Measurements from ENCODE around the gene ATG13.
"Not testable (repeated sequence)": the region's sequence is repeated elsewhere in the genome, so short reads cannot be mapped to it uniquely, and the experiment has no call there.

ATG13 gene

DNA sequence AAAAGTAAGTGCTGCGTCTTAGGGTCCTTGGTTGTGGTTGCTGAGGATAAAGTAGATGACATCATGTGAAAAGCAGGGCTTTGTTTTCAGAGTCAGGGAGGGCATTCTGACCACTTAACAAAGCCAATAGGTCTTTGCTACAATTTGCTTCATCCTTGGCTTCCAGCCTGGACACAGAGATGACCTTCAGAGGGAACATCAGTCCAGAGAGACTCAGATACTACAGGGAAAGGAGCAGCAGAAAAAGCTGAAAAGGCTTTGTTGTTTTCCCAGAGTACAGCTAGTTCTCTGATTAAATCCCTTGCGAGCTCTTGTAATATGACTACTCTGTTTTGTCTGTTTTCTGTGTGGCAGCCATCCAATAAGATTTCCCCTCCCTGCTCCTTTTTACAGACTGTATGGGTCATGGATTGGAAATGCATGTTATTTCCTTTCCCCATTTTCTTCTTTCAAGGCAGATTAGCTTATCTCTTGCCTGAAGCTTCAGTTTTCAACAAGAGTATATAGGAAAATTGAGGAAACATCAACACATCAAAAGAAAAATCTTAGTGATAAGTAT is 31.9 kb downstream of the ATG13 start:
- peak; percentile 22 for DNase-seq

DNA sequence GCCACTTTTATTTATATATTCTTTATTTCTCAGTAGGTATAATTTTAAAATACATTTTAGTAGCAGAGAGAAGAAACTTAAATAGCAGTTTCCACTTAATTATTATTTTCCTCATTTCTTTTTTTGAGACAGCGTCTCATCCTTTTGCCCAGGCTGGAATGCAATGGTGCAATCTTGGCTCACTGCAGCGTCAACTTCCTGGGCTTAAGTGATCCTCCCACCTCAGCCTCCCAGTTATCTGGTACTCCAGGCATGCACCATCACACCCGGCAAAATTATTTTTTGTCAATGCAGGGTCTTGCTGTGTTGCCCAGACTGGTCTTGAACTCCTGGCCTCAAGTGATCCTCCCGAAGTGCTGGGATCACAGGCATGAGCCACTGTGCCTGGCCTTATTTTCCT is 38.3 kb downstream of the ATG13 start:
- DNase-seq, result no peak

DNA sequence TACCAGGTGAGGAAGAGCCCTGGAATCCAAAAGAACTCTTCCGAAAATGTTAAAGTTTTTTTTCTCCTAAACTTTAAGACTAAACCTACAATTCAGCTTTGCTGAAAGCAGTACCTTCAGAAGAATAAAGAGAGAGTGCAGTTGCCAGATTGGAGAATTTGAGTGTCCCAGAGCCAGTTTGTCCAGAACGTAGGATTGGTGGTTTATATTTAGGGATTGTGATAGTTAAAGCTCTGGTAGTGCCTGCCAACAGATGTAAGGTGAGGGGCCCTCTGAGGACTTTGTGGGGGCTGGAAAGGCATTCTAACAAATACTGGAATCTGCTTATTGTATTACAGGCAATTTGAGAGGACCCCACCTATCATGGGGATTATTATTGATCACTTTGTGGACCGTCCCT is 39.8 kb downstream of the ATG13 start:
- no peak for DNase-seq

DNA sequence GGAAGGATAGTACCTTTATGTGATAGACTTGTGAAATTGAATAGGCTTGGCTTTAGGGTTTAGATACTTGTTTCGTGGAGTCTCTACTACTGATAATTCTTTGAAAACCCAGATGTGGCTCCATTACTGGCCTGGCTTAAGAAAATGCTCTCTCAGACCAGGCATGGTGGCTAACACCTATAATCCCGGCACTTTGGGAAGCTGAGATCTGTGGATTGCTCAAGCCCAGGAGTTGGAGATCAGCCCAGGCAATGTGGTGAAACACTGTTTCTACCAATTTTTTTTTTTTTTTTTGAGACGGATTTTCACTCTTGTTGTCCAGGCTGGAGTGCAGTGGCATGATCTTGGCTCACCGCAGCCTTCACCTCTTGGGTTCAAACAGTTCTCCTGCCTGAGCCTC is 40.9 kb downstream of the ATG13 start:
- DNase-seq, result no peak

DNA sequence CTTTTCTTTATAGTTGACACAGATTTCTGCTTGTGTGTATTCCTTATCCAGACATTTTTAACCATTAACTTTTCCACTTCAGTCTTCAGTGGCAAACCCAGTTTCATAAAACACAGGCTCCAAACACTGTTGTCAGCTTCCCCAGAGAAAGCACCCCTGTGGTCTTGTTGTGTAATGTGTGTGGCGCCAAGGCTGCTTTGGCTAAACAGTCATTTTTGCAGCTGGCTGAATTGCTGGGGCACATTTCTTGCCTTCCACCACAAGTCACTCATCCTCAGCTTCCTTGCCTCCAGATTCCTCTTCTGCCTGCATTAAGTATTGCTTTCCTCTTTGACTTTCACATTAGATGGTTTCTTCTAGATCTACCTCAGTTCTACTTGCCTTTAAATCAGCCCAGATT is 42.6 kb downstream of the ATG13 start:
- no peak for DNase-seq

DNA sequence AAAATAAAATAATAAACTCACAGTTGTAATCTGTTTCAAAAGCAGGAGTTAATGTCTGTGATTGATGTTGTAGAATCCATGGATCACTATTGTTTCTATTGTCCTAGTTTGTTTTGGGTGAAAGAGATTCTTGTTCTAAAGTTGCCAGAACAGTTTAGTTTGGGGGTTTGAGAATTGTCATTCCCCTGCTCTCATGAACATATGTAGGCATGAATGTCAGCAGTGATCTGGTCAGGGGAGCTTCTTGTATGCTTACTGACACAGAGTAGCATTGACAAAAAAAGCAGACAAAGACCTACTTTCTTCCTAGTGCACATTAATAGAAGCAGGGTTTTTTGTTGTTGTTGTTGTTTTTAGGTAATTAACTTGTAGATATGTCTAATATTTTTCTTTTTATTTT is 44.5 kb downstream of the ATG13 start:
- no peak for DNase-seq

DNA sequence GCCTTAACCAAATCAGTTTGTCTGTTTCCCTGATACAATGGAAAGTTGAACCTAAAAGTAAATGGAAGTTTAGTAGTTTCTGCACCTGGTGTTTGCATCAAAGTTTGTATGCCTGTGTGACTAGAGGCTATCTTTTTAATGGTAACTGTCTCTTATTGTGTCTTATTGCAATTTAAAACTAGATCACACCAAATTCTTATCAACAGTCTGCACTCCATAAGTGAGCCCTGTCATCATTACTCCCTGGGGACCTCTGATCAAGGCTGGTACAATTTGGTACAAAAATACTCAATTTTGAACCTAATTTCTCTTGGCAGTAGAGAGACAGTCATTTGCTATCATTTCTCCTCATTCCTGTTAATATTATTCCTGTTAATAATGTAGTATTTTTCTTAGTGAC is 45.0 kb downstream of the ATG13 start:
- no peak for DNase-seq

DNA sequence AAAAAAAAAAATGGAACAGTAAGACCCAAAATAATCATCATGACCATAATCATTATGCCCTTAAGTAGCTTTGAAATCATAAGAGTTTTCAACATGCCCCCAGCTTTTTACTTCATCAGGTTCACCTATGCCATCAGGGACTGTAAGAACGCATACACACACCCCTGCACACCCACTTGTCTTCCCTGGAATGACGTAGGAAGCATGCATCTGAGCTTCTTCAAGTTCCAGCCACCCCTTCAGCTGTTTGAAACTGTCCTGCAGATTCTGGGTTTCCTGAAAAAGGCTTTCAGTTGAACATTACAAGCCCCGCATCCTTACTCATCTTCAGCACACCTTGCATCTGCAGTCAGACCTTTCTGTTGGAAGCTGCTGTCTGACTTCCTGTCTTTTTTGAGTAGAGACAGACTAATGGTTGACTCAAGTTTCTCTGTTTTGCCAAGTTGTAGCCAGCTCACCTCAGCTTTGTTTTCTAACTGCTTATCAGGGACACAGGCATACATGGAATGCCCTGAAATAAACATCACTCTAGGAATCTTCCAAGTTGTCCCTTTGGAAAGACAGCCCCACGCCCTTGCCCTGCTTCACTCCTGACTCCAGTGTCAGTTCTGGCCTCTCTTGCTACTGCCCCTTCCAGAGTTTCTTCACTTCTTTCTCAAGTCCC is 46.1 kb downstream of the ATG13 start:
- no peak for DNase-seq

DNA sequence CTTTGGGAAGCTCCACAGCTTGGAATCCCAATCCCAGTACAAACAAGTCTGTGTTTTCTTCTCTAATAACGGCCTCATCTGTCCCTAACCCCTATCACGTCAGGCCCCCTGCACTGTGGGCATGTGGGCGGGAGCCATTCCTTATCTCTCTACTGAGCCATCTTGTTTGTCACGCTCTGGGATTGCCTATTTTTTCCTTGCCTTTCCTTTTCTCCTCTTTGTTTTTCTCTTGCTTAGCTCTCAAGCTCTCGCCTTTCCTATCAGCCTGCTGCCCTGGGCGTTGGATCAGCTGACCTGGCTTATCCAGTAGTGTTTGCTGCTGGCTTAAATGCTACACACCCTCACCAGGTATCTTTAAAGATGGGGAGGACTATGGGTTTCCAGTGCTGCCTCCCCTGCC is 47.3 kb downstream of the ATG13 start:
- no peak for DNase-seq

DNA sequence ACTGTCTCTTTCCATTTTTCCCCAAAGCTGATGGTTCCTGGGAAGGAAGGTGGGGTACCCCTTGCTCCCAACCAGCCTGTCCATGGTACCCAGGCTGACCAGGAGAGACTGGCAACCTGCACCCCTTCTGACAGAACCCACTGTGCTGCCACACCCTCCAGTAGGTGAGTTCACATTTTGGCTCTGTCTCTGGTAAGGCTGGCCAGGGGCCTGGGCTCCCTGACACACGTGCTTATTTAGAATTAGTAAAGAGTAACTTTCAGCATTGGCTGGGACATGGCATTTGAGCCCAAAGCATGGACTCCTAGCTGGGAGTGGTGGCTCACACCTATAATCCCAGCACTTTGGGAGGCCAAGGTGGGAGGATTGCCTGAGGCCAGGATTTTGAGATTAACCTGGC is 48.0 kb downstream of the ATG13 start:
- no peak for DNase-seq

DNA sequence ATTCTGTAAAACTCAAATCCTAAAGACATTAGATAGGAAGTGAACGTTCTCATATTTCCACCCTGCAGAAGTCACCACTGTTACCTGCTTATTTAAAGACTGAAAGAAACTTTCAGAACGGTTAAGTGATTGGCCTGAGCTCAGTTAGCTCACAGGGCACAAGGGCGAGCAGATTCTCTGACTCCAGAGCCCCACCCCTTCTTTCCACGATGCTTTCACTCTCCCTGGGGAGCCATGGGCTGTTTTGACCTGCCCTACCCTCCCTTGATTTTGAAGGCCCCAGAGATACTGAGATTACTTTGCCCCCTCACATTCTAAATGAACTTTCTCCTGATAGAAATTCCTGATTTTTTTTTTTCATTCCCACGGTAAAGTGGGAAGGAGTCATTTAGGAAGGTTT is 49.2 kb downstream of the ATG13 start:
- DNase-seq, result no peak

DNA sequence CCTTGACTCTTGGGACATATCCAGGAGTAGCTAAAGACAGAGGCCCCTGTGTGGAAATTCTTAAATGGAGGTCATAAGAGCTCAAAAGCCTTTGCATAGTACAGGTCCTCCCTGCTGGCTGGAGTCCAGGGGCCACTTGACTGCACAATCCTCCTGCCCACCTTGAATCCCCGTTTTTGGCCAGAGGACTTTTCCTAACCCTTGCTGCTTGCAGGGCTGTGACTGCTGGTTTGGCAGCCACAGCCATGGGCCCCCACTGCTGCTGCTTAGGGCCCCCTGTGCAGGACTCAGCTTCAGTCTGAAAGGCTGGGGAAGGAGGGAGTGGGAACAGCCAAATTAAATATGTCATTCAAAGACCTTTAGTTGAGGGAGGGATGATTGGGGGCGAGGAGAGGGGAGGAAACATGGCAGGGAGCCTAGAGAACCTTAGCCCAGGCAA is 49.7 kb downstream of the ATG13 start:
- DNase-seq, result no peak

DNA sequence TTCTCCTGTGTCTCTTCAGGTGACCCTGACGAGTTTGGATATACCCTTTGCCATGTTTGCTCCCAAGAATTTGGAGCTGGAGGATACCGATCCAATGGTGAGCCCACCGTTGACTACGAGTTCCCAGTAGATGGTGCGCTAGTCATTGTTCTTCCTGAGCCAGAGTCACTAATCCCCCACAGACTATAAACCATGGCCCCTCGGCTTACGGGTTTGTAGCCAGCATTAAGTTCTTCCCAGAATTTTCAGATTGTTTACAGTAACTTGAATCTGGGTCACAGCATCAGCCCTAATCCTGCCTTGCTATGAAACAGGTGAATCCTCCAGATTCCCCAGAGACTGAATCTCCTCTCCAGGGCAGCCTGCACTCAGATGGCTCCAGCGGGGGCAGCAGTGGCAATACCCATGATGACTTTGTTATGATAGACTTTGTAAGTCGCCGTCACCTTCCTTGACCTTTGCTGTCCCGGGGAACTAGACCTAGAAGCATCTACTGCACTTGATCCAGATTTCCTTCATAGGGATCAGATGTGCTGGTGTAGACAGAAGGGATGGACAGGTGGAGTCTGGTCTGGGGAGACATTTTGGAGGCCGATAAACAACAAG is 51.2 kb downstream of the ATG13 start:
- no peak for DNase-seq

DNA sequence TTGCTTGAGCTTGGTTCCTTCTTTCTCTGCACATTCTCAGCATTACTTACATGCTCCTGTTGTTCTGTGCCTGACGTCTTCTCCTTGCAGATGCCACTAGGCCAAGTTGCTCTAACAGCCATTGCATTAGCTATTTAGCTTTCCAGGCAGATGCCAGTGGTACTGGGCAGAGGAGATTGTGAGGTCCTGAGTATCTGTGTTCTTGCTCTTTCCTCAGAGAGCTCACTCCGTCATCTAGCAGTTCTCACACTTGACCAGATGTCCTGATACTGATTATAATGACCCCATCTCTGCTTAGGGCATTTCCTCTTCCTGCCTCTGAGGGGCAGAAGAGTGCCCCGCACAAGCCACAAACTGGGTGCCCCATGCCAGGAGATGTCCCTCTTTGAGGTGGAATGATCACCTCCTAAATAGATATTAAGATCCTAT is 52.4 kb downstream of the ATG13 start:
- no peak for DNase-seq

DNA sequence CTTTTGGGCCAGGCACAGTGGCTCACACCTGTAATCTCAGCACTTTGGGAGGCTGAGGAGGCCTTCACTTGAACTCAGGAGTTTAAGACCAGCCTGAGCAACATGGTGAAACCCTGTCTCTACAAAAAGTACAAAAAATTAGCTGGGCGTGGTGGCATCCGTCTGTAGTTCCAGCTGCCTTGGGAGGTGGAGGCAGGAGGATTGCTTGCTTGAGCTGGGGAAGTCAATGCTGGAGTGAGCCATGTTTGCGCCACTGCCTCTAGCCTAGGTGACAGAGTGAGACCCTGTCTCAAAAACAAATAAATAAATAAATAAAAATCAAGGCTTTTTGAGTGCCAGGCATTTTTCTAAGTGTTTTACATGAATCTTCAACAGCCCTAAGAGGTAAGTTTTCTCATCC is 53.2 kb downstream of the ATG13 start:
- DNase-seq, result not testable (repeated sequence)

DNA sequence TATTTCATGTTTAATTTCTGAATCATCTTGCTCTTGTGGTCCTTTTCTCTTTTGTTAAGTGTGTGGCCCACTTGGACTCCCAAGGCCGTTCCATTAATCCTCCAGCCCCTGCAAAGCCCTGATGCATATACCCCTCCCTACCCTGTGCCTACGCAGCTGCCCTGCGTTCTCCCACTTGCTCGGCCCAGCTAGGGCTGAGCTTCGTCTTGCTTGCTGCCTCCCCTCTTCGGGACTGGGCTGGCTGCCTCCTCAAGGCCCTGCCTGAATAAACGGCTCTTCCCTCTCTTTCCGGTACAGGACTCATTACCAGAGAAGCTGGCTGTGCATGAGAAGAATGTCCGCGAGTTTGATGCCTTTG is 54.6 kb downstream of the ATG13 start:
- no peak for DNase-seq

DNA sequence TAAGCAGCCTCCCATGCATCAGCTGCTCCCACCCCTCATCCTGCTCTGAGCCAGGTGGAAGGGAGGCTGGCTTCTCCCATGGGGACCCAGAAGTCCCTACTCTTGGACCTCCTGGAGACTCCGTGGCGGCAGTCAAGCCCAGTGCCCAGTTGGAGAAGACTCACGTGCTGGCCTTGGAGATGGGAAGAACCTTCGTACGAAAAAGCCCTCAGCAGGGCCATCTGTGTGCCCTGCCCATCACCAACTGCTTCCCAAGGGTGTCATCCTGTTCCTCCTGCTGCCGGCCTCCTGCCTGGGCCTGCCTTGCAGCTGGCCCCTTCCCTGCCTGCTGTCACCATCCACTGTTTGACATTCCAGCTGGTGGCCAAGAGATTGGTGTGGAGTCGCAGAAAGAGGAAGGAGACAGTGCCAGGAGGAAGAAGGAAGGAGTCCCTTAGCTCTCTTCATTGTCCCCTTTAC is 55.1 kb downstream of the ATG13 start:
- no peak for DNase-seq

DNA sequence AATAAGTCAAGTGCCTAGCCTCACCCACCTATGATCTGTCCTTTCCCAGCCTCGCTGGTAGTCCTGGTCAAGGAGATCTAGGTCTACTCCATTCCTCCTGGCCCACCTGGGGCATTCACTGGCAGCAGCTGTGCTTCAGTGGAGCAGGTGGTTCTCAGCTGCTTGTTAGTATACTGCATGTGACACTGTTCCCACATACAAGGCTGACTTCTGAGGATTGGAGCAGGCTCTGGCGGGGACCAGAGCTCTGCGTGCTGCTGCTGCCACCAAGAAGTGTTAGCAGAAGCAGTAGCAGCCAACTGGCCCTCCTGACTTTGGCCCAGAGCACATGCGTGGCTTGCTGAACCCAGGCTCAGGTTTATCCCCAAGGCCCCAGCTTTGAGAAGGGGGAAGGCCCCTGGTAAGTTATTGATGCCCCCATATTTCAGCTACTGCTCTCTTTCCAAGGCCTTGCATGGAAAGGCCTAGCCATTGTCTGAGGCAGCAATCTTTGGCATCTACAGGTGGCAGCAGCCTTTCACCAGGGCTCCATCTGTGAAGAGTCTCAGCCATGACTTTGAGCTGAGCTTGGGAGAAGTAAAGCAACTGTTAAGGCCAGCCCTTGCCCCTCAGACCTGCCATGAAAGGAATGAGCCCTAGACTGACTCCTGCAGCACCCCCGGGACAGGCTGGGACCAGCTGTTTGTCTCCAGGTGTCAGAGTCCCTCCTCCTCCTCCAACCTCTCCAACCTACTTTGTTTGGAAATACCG is 56.5 kb downstream of the ATG13 start:
- DNase-seq, result no peak

DNA sequence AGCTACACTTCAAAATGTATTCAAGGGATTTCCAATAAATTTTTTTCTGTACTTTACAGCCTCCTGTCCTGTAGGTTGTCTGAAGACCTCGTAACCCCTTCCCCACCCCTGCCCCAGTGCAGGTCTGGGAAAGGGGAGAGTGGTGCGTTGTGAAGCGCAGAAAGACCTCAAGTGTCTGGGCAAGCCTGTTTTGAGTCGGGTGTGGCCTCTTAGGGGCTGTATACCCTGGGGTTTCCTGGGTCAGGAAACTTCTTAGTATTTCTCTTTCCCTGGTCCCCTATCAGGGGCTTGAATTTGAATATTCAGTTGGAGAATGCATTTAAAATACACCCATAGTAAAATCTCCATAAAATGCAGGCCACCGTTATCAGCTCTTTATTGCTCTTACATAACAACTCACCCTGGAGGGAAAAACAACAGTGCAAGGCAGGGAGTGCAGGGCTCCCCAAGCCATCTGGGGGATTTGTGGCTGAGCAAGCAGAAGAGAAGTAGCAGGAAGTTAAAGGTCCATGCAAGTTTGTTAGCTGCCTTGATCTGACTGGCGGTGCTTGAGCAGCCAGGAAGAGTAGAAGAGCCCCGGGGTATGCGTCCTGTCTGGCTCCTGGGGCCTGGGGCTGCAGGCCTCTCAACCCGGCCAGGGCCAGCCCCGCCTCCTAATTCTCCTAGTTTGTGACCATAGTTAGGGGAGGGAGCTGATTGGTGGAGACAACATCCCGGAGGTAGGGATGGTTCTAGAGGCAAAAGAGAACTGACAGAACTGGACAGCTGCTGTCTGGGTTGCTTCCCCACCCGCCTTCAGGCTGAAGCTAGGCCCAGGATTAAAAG is 57.3 kb downstream of the ATG13 start:
- no peak for DNase-seq

DNA sequence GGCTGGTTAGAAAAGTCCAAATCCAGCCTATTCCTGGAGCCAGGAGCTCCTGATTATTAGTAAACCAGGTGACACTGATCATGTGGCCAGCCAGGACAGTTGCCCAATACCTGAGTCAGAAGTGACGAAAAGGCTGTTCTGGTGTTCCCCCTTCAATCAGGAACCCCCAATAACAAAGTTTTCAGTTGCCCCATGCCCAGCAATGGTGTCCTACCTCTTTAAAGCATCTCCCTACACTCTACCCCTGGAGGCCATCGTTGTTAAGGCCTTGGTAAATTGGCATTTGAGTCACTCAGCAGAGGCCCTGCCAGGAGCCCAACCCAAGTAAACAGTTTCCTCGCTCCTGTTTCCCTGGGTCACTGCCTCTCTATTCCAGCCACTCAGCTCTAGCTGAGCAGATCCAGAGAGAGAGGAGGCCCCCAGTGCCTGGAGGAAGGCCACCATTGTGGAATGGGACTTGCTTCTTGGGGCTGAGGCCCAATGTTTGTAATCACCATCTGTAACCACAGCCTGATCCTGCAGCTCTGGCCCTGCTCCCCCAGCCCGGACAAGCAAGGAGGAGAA is 58.0 kb downstream of the ATG13 start:
- DNase-seq, result no peak

DNA sequence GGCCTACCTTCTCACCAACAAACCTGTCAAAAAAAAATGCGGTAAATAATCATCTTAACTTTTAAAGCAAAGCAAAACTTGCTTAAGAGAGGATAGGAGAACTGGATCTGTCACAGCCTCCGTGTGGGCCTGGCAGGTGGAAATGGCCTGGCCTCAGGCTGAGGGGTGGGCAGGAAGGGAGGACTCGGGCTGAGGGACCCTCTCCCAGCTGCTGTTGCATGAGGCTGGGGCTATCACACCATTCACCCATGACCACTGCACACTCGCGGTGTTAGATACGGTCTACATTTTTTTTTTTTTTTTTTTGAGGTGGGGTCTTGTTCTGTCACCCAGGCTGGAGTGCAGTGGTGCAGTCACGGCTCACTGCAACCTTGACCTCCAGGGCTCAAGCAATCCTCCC is 58.6 kb downstream of the ATG13 start:
- no peak for DNase-seq

DNA sequence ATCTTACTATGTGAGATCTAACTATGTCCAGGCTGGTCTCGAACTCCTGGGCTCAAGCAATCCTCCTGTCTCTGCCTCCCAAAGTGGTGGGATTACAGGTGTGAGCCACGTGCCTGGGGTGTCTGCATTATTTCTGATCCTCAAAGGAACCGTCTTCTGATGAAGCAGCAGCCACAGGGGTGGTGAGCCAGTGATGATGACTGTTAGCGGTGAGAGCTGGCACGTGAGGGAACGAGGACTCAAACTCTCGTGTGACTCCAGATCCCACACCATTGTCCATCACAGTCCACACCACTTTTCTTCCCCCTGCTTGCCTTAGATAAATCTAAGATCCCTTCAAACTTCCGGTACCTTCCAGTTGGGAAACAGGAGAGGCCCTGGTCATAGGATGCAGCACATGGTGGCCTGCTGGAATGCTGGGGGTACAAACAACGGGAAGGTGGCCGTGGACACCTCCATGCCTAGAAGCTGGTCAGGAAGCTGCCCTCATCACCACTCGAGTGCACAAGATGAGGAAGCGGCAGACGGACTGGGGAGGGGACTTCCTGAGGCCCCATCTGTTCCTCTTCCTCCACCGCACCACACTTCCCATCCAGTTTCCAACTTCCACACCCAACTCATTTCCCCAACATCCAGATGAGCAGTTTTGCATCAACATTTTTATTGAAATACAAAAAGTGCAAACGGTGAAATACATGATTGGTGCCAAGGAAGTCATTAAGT is 59.2 kb downstream of the ATG13 start:
- DNase-seq, result no peak

Data from DMS79 treated with DMSO at 0.1 percent for 48 hours (cell line).